KMS-11 (cell line): ENCODE measurements around the gene NKX2-4.

Source experiments
- H2AFZ ChIP-seq: fragments of 200-600 bp; sonication (generic); 2 replicates; pipeline ENCODE4 v1.6.1; 2016; ENCODE audit warnings: antibody characterized with exemption, mixed run types, low read depth
- H3K27ac ChIP-seq: fragments of 200-600 bp; sonication (generic); 2 replicates; pipeline ENCODE4 v1.6.1; 2016; ENCODE audit warnings: mild to moderate bottlenecking, mixed run types
- H3K27me3 ChIP-seq: fragments of 200-600 bp; sonication (generic); 2 replicates; pipeline ENCODE4 v1.6.1; 2017; ENCODE audit warnings: mild to moderate bottlenecking, low read depth, mixed run types, moderate library complexity; ENCODE audit not compliant: insufficient read depth
- H3K36me3 ChIP-seq: fragments of 200-600 bp; sonication (generic); 2 replicates; pipeline ENCODE4 v1.6.1; 2017; ENCODE audit warnings: mild to moderate bottlenecking, mixed run types; ENCODE audit not compliant: insufficient read depth
- H3K4me1 ChIP-seq: fragments of 200-600 bp; sonication (generic); 2 replicates; pipeline ENCODE4 v1.6.1; 2016; ENCODE audit warnings: mild to moderate bottlenecking, low read depth, mixed run types; ENCODE audit not compliant: poor library complexity, severe bottlenecking
- H3K4me2 ChIP-seq: fragments of 200-600 bp; sonication (generic); 2 replicates; pipeline ENCODE4 v1.7.0; 2016; ENCODE audit warnings: mild to moderate bottlenecking, mixed run types
- H3K4me3 ChIP-seq: fragments of 200-600 bp; sonication (generic); IDR thresholded peaks from 2 replicates; pipeline ENCODE4 v1.6.1; 2017; ENCODE audit warnings: low read depth, low read length, mixed read lengths; ENCODE audit not compliant: insufficient read depth
- H3K79me2 ChIP-seq: fragments of 200-600 bp; sonication (generic); 2 replicates; pipeline ENCODE4 v1.6.1; 2016; ENCODE audit warnings: low read depth, mixed run types; ENCODE audit not compliant: insufficient read depth
- H3K9ac ChIP-seq: fragments of 200-600 bp; sonication (generic); 2 replicates; pipeline ENCODE4 v1.6.1; 2016; ENCODE audit warnings: mild to moderate bottlenecking, mixed run types
- H4K20me1 ChIP-seq: fragments of 200-600 bp; sonication (generic); 2 replicates; pipeline ENCODE4 v1.6.1; 2016; ENCODE audit warnings: mild to moderate bottlenecking, mixed run types; ENCODE audit not compliant: insufficient read depth
- TF ChIP-seq, protein P1 (sequence below): fragments of 200-600 bp; sonication (generic); conservative IDR thresholded peaks from 2 replicates; pipeline ENCODE4 v1.6.1; 2017; ENCODE audit warnings: low read depth, mild to moderate bottlenecking, antibody characterized with exemption, low read length, moderate library complexity, mixed read lengths

Gene NKX2-4

DNA sequence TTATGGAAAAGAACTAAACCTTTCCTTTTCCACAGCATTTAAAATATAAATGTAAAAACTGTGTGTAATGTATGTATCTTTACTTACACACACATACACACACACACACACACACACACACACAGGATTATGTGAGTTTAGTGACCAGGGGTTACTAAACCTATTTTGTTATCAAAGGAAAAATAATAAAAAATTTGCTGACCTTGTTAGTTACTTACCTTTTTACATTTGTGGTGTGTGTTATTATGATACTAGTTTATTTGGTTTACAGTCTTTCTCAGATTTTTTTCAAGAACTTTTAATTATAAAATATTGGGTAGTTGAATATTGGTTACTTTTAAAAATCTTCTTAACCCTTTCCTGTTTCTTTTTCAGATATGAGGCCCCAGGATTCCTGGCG is 15.7 kb downstream of the NKX2-4 start:
- H3K9ac ChIP-seq = no peak overlapping the region
- TF ChIP-seq, protein P1, sequence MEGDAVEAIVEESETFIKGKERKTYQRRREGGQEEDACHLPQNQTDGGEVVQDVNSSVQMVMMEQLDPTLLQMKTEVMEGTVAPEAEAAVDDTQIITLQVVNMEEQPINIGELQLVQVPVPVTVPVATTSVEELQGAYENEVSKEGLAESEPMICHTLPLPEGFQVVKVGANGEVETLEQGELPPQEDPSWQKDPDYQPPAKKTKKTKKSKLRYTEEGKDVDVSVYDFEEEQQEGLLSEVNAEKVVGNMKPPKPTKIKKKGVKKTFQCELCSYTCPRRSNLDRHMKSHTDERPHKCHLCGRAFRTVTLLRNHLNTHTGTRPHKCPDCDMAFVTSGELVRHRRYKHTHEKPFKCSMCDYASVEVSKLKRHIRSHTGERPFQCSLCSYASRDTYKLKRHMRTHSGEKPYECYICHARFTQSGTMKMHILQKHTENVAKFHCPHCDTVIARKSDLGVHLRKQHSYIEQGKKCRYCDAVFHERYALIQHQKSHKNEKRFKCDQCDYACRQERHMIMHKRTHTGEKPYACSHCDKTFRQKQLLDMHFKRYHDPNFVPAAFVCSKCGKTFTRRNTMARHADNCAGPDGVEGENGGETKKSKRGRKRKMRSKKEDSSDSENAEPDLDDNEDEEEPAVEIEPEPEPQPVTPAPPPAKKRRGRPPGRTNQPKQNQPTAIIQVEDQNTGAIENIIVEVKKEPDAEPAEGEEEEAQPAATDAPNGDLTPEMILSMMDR = no peak
- no peaks in the 10 kb centered on the region for H3K36me3 ChIP-seq
- H4K20me1 ChIP-seq = no peaks in the 10 kb centered on the region
- no peak overlapping the region for H3K4me3 ChIP-seq
- no peaks in the 10 kb centered on the region for H3K27me3 ChIP-seq
- H3K4me2 ChIP-seq = no peak overlapping the region
- H3K4me1 ChIP-seq = no peaks in the 10 kb centered on the region
- no peak overlapping the region for H3K27ac ChIP-seq
- no peaks in the 10 kb centered on the region for H3K79me2 ChIP-seq
- no peak overlapping the region for H2AFZ ChIP-seq

DNA sequence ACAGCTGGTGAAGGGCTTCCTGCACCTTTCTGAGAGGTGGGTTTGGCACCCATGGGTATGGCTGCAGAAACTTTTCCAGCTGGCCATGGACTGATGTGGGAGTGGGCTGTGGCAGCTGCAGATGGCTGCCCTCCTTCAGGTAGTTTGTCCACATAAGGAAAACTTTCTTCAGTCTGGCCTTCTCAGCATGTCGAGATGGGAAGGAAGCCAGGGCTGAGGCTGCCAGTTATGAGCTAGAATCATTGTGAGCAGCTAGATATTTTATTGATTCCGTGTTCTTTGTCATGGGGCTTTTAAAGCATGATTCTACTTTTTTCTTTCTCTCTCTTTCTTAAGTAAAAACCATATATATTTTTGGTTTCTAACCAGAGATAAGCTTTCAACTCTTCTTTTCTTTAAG is 16.6 kb downstream of the NKX2-4 start:
- Histone ChIP-seq H3K4me3 (no peak overlapping the region), H3K9ac (no peak overlapping the region), H3K27me3 (no peaks in the 10 kb centered on the region), H3K79me2 (no peaks in the 10 kb centered on the region), H2AFZ (no peak overlapping the region), H3K27ac (no peak overlapping the region), H3K36me3 (no peaks in the 10 kb centered on the region), H3K4me1 (no peaks in the 10 kb centered on the region), H4K20me1 (no peaks in the 10 kb centered on the region), H3K4me2 (no peak overlapping the region)
- TF ChIP-seq, protein P1 = no peak

DNA sequence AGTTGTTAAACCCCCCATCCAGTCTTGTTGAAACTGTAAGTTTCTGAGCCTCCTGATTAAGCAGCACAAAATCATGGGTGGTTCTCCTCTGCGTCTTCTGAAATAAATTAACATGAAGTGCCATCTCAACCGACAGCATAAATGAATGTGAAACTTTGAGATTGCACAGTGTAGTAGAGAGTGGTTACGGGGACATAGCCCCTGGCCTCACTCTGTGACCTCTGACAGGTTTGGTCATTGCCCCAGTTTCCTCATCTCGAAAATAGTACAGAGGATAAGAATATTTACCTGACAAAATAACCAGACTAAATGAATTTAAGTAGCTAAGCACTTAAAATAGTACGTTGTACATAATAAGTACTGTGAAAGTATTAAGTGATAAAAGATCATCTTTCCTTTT is 19.1 kb downstream of the NKX2-4 start:
- TF ChIP-seq, protein P1 = no peak
- no peaks in the 10 kb centered on the region for H3K4me1 ChIP-seq
- no peaks in the 10 kb centered on the region for H3K36me3 ChIP-seq
- no peak overlapping the region for H3K4me2 ChIP-seq
- no peak overlapping the region for H3K9ac ChIP-seq
- H3K27ac ChIP-seq = no peak overlapping the region
- H3K4me3 ChIP-seq = no peak overlapping the region
- H3K79me2 ChIP-seq = no peaks in the 10 kb centered on the region
- no peaks in the 10 kb centered on the region for H4K20me1 ChIP-seq
- H2AFZ ChIP-seq = no peak overlapping the region
- H3K27me3 ChIP-seq = no peaks in the 10 kb centered on the region

DNA sequence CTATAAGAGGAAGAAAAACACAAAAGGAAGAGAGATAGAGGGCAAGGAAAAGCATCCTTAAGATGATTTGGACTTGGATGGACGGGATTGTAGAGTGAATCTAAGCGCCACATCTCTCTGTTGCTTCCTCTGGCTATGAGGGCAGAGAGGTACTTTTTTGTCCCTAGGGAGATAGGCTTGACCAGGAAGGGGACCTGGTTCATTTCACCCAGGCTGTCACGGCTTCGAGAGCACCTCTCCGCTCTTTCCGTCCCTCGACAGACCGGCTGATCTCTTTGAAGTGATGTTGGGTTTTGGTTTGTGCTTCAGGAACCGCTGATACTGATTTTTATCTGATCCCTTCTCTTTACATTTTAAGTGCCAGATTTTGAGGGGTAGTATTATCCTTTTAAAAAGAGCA is 19.6 kb downstream of the NKX2-4 start:
- Histone ChIP-seq H3K4me3 (no peak overlapping the region), H4K20me1 (no peaks in the 10 kb centered on the region), H3K27me3 (no peaks in the 10 kb centered on the region), H3K27ac (no peak overlapping the region), H3K79me2 (no peaks in the 10 kb centered on the region), H3K4me1 (no peaks in the 10 kb centered on the region), H3K36me3 (no peaks in the 10 kb centered on the region), H3K4me2 (no peak overlapping the region), H3K9ac (no peak overlapping the region), H2AFZ (no peak overlapping the region)
- TF ChIP-seq, protein P1 = no peak

DNA sequence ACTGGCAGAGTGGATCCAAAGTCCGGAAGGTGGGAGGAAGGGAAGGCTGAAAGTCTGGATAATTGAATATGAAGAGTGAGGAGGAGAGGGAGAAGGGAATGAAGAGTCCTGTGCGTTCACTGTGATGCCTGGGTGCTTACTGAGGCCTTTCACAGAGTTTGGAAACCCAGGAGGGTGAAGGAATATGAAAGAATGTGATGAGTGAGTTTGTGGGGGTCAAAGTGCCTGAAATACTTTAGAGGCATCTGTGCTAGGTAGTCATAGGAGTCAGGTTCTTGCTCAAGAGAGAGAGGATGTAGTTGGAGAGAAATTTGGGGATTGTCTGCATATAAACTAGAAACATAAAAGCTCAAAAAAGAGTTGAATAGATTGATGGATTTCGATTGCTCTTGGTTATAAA is 20.7 kb downstream of the NKX2-4 start:
- Histone ChIP-seq H3K79me2 (no peaks in the 10 kb centered on the region), H3K27ac (no peak overlapping the region), H3K4me3 (no peak overlapping the region), H3K4me1 (no peaks in the 10 kb centered on the region), H2AFZ (no peak overlapping the region), H3K9ac (no peak overlapping the region), H4K20me1 (no peaks in the 10 kb centered on the region), H3K27me3 (no peaks in the 10 kb centered on the region), H3K4me2 (no peak overlapping the region), H3K36me3 (no peaks in the 10 kb centered on the region)
- TF ChIP-seq, protein P1 = no peak
